HG02938 (cell line): ENCODE data around the gene TATDN3.
"Not testable (repeated sequence)": the region's sequence is repeated elsewhere in the genome, so short reads cannot be mapped to it uniquely, and the experiment has no call there.

ENCODE experiments used
- ATAC-seq: cut with Tn5 transposase; IDR thresholded peaks from one replicate; pipeline ENCODE4 v1.9.1; 2021; ENCODE audit warnings: mild to moderate bottlenecking, moderate library complexity; ENCODE audit not compliant: unreplicated experiment

TATDN3 gene

GRCh38 chr1:212827171-212827776 is 35.6 kb downstream of the TATDN3 start:
- ATAC-seq: no peak

GRCh38 chr1:212827831-212828278 is 36.2 kb downstream of the TATDN3 start:
- ATAC-seq: no peak

- ATAC-seq: no peak
Observed at GRCh38 chr1:212828395-212828794, 36.7 kb downstream of the TATDN3 start.

- peak; percentile 66 for ATAC-seq
Observed at GRCh38 chr1:212833211-212834207, 41.8 kb downstream of the TATDN3 start.

- ATAC-seq: no peak
Observed at GRCh38 chr1:212838145-212838544, 46.5 kb downstream of the TATDN3 start.

- not testable (repeated sequence) for ATAC-seq
Observed at GRCh38 chr1:212844521-212844920, 52.8 kb downstream of the TATDN3 start.

- no peak for ATAC-seq
Observed at GRCh38 chr1:212847549-212847948, 55.9 kb downstream of the TATDN3 start, which contains the start of gene SPATA45. TSS of gene SPATA45 (minus strand) at chr1:212847649. CDS start at chr1:212836149, 11,500 bp downstream.

GRCh38 chr1:212852105-212852688 is 60.5 kb downstream of the TATDN3 start:
- no peak for ATAC-seq

- no peak for ATAC-seq
Observed at GRCh38 chr1:212853658-212854057, 62.0 kb downstream of the TATDN3 start.

GRCh38 chr1:212856755-212857154 is 65.1 kb downstream of the TATDN3 start:
- no peak for ATAC-seq

- peak; percentile 95 for ATAC-seq
Observed at GRCh38 chr1:212857992-212858460, 66.3 kb downstream of the TATDN3 start, which contains the start of gene FLVCR1. TSS of gene FLVCR1 (plus strand) at chr1:212858275. CDS start at chr1:212858453, 178 bp downstream.

- peak; percentile 18 for ATAC-seq
Observed at GRCh38 chr1:212858461-212859265, 67.0 kb downstream of the TATDN3 start.

GRCh38 chr1:212860713-212861581 is 69.3 kb downstream of the TATDN3 start:
- no peak for ATAC-seq

- ATAC-seq: no peak
Observed at GRCh38 chr1:212862111-212862690, 70.5 kb downstream of the TATDN3 start.

- ATAC-seq: not testable (repeated sequence)
Observed at GRCh38 chr1:212863345-212863744, 71.7 kb downstream of the TATDN3 start.

GRCh38 chr1:212864201-212864600 is 72.5 kb downstream of the TATDN3 start:
- ATAC-seq: no peak
